ENCODE results near the gene TMEM106A.

DNA sequence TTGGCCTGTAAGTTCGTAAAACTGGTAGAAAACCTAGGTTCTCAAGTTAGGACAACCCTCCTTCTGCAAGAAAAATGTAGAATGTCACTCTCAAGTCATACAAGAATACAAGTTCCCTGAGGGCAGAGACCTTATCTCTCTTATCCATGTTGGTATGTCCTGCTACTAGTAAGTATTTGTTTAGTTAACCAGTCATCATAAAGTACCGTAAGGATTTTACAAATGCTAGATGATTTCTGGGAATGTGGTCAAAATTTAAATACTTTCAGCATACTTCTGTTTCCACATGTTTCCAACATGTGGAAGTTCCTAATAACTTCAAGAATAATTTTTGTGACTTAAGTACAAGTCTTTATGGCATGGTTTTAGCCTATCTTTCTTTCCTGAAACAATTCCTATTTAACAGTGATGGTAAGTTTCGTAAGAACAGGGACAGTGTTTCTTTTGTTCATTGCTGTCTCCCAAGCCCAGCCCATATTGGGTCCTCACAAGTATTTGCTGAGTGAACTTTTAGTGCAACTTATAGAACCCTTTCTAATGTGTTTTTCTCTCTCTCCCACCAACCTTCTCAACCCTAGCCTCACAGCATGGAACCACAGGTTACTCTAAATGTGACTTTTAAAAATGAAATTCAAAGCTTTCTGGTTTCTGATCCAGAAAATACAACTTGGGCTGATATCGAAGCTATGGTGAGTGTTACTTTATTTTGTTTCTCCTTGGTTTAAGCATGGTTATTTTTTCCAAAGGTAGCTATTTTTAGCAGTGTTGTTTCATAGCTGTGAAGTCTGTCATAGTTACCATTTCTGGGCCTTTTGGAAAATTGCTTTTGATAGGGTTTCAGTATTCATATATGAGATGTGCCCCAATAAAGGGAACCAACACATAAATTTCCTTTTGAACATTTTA is 36.2 kb upstream of the TMEM106A start:
- TF ChIP-seq, protein P1, sequence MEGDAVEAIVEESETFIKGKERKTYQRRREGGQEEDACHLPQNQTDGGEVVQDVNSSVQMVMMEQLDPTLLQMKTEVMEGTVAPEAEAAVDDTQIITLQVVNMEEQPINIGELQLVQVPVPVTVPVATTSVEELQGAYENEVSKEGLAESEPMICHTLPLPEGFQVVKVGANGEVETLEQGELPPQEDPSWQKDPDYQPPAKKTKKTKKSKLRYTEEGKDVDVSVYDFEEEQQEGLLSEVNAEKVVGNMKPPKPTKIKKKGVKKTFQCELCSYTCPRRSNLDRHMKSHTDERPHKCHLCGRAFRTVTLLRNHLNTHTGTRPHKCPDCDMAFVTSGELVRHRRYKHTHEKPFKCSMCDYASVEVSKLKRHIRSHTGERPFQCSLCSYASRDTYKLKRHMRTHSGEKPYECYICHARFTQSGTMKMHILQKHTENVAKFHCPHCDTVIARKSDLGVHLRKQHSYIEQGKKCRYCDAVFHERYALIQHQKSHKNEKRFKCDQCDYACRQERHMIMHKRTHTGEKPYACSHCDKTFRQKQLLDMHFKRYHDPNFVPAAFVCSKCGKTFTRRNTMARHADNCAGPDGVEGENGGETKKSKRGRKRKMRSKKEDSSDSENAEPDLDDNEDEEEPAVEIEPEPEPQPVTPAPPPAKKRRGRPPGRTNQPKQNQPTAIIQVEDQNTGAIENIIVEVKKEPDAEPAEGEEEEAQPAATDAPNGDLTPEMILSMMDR (IDR thresholded peaks at IDR 0.05 in 2 of 3, conservative IDR thresholded peaks at IDR 0.05 in 1 of 3; ENCODE audit: insufficient read depth in 2 of 3, low read depth in 1 of 3, low read length in 3 of 3), result no peak
- no peak for TF ChIP-seq MTA2 (IDR thresholded peaks at IDR 0.05; ENCODE audit: low read depth)
- TF ChIP-seq NR3C1 (CRISPR knock-in tag; IDR thresholded peaks at IDR 0.05), result no peak
- no peak for TF ChIP-seq HMG20B (CRISPR knock-in tag; IDR thresholded peaks at IDR 0.05)
- no peak for TF ChIP-seq JUND (IDR thresholded peaks at IDR 0.05; ENCODE audit: borderline replicate concordance, low read depth, low read length)
- TF ChIP-seq JUND (tag; IDR thresholded peaks at IDR 0.05; ENCODE audit: borderline replicate concordance, low read depth, low read length), result no peak
- TF ChIP-seq GABPA (tag; conservative IDR thresholded peaks at IDR 0.05; ENCODE audit: low read depth), result no peak

Data from K562 (cell line).